HG03575 (cell line): ENCODE measurements around the gene RNF212.

ENCODE experiments used
- ATAC-seq: cut with Tn5 transposase; IDR thresholded peaks from one replicate; pipeline ENCODE4 v1.9.1; 2021; ENCODE audit not compliant: unreplicated experiment, insufficient number of reproducible peaks, low FRiP score; ENCODE audit errors: extremely low read depth

Gene RNF212

GRCh38 chr4:1042352-1043055 lies 70.9 kb downstream of the RNF212 start:
- ATAC-seq: no peak

GRCh38 chr4:1041936-1042330 lies 71.4 kb downstream of the RNF212 start:
- ATAC-seq: no peak

GRCh38 chr4:1041147-1041935 lies 72.0 kb downstream of the RNF212 start:
- ATAC-seq: no peak

- ATAC-seq: no peak
These were observed 72.8 kb downstream of the RNF212 start for GRCh38 chr4:1040344-1041146.

- no peak for ATAC-seq
These were observed 73.6 kb downstream of the RNF212 start for GRCh38 chr4:1039493-1040343.

- ATAC-seq: no peak
These were observed 74.3 kb downstream of the RNF212 start for GRCh38 chr4:1038948-1039492.

- no peak for ATAC-seq
These were observed 76.2 kb downstream of the RNF212 start for GRCh38 chr4:1036976-1037810.

GRCh38 chr4:1036095-1036494 lies 77.3 kb downstream of the RNF212 start:
- ATAC-seq: no peak

GRCh38 chr4:1035510-1035909 lies 77.9 kb downstream of the RNF212 start:
- ATAC-seq: no peak

GRCh38 chr4:1033840-1034551 lies 79.4 kb downstream of the RNF212 start:
- no peak for ATAC-seq

GRCh38 chr4:1032861-1033260 lies 80.5 kb downstream of the RNF212 start:
- ATAC-seq: no peak

- no peak for ATAC-seq
These were observed 81.2 kb downstream of the RNF212 start for GRCh38 chr4:1031956-1032795.

- no peak for ATAC-seq
These were observed 82.0 kb downstream of the RNF212 start for GRCh38 chr4:1031346-1031745.

- ATAC-seq: no peak
These were observed 82.8 kb downstream of the RNF212 start for GRCh38 chr4:1030559-1030958.

- no peak for ATAC-seq
These were observed 83.3 kb downstream of the RNF212 start for GRCh38 chr4:1030031-1030430.

GRCh38 chr4:1029529-1029928 lies 83.8 kb downstream of the RNF212 start:
- ATAC-seq: no peak
